Uterus (tissue), 2 donors: Measurements from ENCODE around the gene OSBPL8.

Experiments
- POLR2A ChIP-seq, 2 donors: fragments of 450-650 bp; IDR thresholded peaks; one replicate each; pipeline ENCODE4 v1.6.1; 2016; ENCODE audit warnings: antibody characterized with exemption in 2 of 2, mild to moderate bottlenecking in 1 of 2, moderate library complexity in 1 of 2
- TF ChIP-seq, protein P1 (sequence below), 4 experiments: fragments of 200-600 bp in 2 of 4; fragments of 450-650 bp in 2 of 4; sonication (generic) in 2 of 4; IDR thresholded peaks; one replicate each; pipeline ENCODE4 v1.5.1; 2016 to 2019; ENCODE audit warnings: antibody characterized with exemption in 4 of 4, mild to moderate bottlenecking in 2 of 4, moderate library complexity in 1 of 4

DNA sequence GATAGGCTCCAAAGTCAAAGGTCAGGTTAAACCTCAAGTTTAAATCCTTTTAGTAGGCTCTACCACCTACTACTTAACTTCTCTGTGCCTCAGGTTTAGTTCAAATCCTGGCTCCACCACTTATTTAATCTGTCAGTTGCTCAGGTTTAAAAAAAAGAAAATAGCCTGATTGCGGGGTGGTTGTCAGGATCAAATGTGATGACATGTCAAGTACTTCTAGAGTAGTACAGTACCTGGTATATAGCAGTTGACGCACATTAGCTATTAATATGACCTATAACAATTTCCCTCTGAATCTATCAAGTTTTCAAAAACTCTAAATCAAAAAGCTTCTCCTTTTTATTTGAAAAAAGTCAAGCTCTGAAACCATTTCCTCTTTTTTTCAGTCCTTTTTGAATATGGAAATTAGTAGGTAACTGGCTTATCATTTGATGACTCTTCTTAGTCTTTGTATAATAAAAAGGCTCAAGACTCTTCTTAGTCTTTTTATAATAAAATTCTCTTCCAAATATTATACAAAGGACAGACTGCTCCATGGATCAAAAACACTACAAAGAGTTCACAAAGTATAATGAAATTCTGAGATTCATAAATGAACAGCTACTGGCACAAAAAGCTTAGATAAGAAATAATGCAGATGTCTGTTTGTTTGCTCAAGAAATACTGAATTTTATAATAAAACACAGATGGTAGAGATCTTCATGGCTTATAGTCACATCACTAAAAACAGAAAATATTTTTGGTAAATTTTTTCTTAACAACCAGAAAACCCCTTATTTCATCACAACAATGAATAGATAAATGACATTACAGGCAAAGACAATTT lies 5.0 kb downstream of the OSBPL8 start:
- TF ChIP-seq, protein P1, sequence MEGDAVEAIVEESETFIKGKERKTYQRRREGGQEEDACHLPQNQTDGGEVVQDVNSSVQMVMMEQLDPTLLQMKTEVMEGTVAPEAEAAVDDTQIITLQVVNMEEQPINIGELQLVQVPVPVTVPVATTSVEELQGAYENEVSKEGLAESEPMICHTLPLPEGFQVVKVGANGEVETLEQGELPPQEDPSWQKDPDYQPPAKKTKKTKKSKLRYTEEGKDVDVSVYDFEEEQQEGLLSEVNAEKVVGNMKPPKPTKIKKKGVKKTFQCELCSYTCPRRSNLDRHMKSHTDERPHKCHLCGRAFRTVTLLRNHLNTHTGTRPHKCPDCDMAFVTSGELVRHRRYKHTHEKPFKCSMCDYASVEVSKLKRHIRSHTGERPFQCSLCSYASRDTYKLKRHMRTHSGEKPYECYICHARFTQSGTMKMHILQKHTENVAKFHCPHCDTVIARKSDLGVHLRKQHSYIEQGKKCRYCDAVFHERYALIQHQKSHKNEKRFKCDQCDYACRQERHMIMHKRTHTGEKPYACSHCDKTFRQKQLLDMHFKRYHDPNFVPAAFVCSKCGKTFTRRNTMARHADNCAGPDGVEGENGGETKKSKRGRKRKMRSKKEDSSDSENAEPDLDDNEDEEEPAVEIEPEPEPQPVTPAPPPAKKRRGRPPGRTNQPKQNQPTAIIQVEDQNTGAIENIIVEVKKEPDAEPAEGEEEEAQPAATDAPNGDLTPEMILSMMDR (IDR thresholded peaks at IDR 0.05), result no peak
- TF ChIP-seq POLR2A (IDR thresholded peaks at IDR 0.05), result no peak
